A673 (cell line): ENCODE data around the gene TCF7. TPM values are rescaled to one million over a fixed set of nuclear protein-coding genes. Genes with fewer than 3 reads are reported as not detected.

Source experiments
- BruUV-seq: library from RNA; stranded (reverse); fragments of 400-500 nt; replicated peaks from 2 replicates; lab custom pipeline; 2021; lab: Mats Ljungman, UMichigan
- CTCF ChIA-PET: fragments of 300-600 bp; sonication (Branson Sonifier 250); formaldehyde crosslinking; loops from one replicate; lab custom pipeline; 2022; ENCODE audit warnings: antibody characterized with exemption; lab: Charles Lee
- POLR2A ChIA-PET: fragments of 300-600 bp; sonication (Branson Sonifier 250); formaldehyde crosslinking; loops from one replicate; lab custom pipeline; 2022; ENCODE audit warnings: antibody characterized with exemption; ENCODE audit not compliant: low non-redundant PET; lab: Charles Lee
- DNase-seq: peaks from one replicate; pipeline ENCODE4 v3.0.0-alpha.2; 2015; ENCODE audit warnings: low spot score
- H3K27ac ChIP-seq: fragments of 200-600 bp; sonication (generic); 2 replicates; pipeline ENCODE4 v1.5.1; 2016; ENCODE audit warnings: mixed run types, low read depth, mild to moderate bottlenecking, mixed read lengths, antibody characterized with exemption, low read length; ENCODE audit not compliant: poor library complexity, severe bottlenecking
- H3K27me3 ChIP-seq: fragments of 200-600 bp; sonication (generic); replicated peaks from 2 replicates; pipeline ENCODE4 v1.6.1; 2017; ENCODE audit warnings: mixed run types, low read depth, mild to moderate bottlenecking, mixed read lengths, antibody characterized with exemption, low read length; ENCODE audit not compliant: insufficient read depth, poor library complexity
- H3K36me3 ChIP-seq: fragments of 200-600 bp; sonication (generic); 2 replicates; pipeline ENCODE4 v1.6.1; 2016; ENCODE audit warnings: mixed run types, mild to moderate bottlenecking, mixed read lengths, antibody characterized with exemption, low read length; ENCODE audit not compliant: insufficient read depth, poor library complexity, severe bottlenecking
- H3K4me1 ChIP-seq: fragments of 200-600 bp; sonication (generic); 2 replicates; pipeline ENCODE4 v1.6.1; 2017; ENCODE audit warnings: mixed run types, mild to moderate bottlenecking, mixed read lengths, antibody characterized with exemption, low read length; ENCODE audit not compliant: insufficient read depth, poor library complexity, severe bottlenecking
- H3K4me3 ChIP-seq: fragments of 200-600 bp; sonication (generic); 2 replicates; pipeline ENCODE4 v1.5.1; 2016; ENCODE audit warnings: low read depth, mixed run types, mild to moderate bottlenecking, mixed read lengths, low read length; ENCODE audit not compliant: poor library complexity, severe bottlenecking
- H3K9me3 ChIP-seq: fragments of 200-600 bp; sonication (generic); 2 replicates; pipeline ENCODE4 v1.6.1; 2016; ENCODE audit warnings: mixed run types, low read depth, mild to moderate bottlenecking, mixed read lengths, antibody characterized with exemption, low read length; ENCODE audit not compliant: poor library complexity, severe bottlenecking
- EZH2 ChIP-seq: fragments of 200-600 bp; sonication (generic); IDR thresholded peaks from 2 replicates; pipeline ENCODE4 v1.6.1; 2017; ENCODE audit warnings: borderline replicate concordance, low read depth, mild to moderate bottlenecking, mixed read lengths, antibody characterized with exemption, low read length; ENCODE audit not compliant: poor library complexity, severe bottlenecking
- intact Hi-C: fragments of 100-400 bp; cut with micrococcal nuclease; formaldehyde crosslinking; loops from one replicate; pipeline ENCODE4 v1.10.0; 2022; ENCODE audit not compliant: unreplicated experiment
- total RNA-seq: library from RNA; stranded (reverse); gene quantifications from 2 replicates; pipeline ENCODE4 v1.2.3, GENCODE V29; 2021
- TF ChIP-seq, protein P1 (sequence below): fragments of 300-800, 200-600 bp; sonication (generic); conservative IDR thresholded peaks from 2 replicates; pipeline ENCODE4 v1.5.1; 2017; ENCODE audit warnings: low read depth, mild to moderate bottlenecking, antibody characterized with exemption, low read length, moderate library complexity, mixed read lengths

TCF7 gene
- total RNA-seq, 1 experiment from 2014 or later, result 3.3 TPM

DNA sequence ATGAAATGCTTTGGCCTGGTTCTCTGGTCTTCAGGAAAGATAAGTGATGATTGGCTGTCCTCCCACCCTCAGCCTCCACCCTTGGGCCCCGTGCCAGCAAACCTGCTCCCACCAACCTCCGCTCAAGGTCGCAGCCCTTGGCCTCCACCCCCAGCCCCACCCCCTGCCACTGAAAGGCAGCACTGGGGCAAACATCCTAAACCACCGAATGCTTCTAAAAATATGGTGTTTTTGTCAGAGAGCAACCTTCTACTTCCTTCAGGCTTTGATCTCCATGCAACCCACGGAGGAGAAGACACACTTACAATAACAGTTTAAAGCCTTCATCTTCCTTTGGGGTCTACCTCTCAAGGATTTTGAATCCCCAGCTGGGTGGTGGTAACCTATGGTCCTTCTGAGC is 24.0 kb upstream of the TCF7 start:
- ChIA-PET POLR2A (no interaction called here), CTCF (no interaction called here)
- Histone ChIP-seq H3K36me3 (no peaks in the 10 kb centered on the region), H3K27me3 (no peaks in the 10 kb centered on the region), H3K4me1 (peaks cover under 1% of the 10 kb centered on the region), H3K27ac (no peak overlapping the region), H3K4me3 (no peak overlapping the region), H3K9me3 (no peaks in the 10 kb centered on the region)
- no TSS peak for BruUV-seq
- intact Hi-C loops, result no loop called here
- TF ChIP-seq EZH2, result no peak
- TF ChIP-seq, protein P1, sequence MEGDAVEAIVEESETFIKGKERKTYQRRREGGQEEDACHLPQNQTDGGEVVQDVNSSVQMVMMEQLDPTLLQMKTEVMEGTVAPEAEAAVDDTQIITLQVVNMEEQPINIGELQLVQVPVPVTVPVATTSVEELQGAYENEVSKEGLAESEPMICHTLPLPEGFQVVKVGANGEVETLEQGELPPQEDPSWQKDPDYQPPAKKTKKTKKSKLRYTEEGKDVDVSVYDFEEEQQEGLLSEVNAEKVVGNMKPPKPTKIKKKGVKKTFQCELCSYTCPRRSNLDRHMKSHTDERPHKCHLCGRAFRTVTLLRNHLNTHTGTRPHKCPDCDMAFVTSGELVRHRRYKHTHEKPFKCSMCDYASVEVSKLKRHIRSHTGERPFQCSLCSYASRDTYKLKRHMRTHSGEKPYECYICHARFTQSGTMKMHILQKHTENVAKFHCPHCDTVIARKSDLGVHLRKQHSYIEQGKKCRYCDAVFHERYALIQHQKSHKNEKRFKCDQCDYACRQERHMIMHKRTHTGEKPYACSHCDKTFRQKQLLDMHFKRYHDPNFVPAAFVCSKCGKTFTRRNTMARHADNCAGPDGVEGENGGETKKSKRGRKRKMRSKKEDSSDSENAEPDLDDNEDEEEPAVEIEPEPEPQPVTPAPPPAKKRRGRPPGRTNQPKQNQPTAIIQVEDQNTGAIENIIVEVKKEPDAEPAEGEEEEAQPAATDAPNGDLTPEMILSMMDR, result no peak
- no peak for DNase-seq

DNA sequence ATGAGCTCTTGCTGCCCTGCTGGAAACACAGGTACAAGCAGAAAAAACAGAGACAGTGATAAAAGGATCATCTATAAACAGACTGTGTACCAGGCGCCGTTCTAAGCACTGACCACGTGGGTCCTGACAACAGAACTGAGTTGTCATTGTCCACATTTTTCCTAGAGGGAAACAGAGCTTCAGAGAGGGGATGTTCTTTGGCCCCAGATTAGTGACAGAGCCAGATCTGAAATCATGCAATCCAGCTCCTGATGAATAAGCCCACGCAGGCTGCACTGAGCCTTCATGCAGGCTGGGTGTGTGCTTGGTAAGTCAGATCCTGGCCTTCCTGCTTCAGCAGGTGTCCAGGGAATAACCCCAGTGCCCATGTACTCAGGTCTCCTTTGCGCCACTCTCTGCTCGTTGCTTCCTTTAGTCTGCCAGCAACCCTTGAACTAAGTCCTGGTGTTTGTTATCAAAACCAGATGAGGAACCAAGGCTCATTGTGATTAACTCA is 22.8 kb upstream of the TCF7 start:
- intact Hi-C loops, result no loop called here
- H3K27me3 ChIP-seq, result no peaks in the 10 kb centered on the region
- no peak overlapping the region for H3K27ac ChIP-seq
- peaks cover 4% of the 10 kb centered on the region for H3K4me1 ChIP-seq
- DNase-seq, result no peak
- no peak overlapping the region for H3K4me3 ChIP-seq
- no TSS peak for BruUV-seq
- TF ChIP-seq, protein P1, result no peak
- TF ChIP-seq EZH2, result no peak
- CTCF ChIA-PET, result no interaction called here
- POLR2A ChIA-PET, result no interaction called here
- no peaks in the 10 kb centered on the region for H3K9me3 ChIP-seq
- H3K36me3 ChIP-seq, result no peaks in the 10 kb centered on the region

DNA sequence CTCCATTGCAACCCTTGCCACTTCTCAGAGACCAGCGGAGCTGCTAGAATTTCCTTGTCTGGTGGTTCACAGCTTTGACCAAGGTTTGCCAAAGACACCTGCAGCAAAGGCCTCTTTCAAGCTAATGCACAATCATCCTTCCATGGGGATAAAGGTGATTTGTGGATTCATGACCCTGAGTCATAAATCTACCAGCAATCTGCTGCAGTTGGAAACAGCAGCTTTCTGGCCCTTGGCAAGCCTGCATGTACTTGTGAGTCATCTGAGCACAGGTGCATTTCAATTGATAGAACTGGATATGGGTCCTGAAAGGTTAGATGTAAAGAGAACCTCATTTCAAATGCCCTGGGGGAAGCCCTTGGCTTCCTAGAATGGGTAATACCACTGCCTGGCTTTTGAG is 21.6 kb upstream of the TCF7 start:
- TF ChIP-seq, protein P1, result no peak
- TF ChIP-seq EZH2, result no peak
- H3K4me1 ChIP-seq, result peaks cover 4% of the 10 kb centered on the region
- no peaks in the 10 kb centered on the region for H3K9me3 ChIP-seq
- no peak for DNase-seq
- ChIA-PET POLR2A (no interaction called here), CTCF (interaction anchor here (0.6 kb wide), 1 partner anchor 32 kb away, joined by 6 read pairs; no protein-coding TSS in a partner anchor)
- H3K27ac ChIP-seq, result no peak overlapping the region
- BruUV-seq, result no TSS peak
- no peaks in the 10 kb centered on the region for H3K36me3 ChIP-seq
- H3K4me3 ChIP-seq, result no peak overlapping the region
- no peaks in the 10 kb centered on the region for H3K27me3 ChIP-seq
- intact Hi-C loops, result no loop called here
